ENCODE data around the gene OSBPL6.

Gene OSBPL6

DNA sequence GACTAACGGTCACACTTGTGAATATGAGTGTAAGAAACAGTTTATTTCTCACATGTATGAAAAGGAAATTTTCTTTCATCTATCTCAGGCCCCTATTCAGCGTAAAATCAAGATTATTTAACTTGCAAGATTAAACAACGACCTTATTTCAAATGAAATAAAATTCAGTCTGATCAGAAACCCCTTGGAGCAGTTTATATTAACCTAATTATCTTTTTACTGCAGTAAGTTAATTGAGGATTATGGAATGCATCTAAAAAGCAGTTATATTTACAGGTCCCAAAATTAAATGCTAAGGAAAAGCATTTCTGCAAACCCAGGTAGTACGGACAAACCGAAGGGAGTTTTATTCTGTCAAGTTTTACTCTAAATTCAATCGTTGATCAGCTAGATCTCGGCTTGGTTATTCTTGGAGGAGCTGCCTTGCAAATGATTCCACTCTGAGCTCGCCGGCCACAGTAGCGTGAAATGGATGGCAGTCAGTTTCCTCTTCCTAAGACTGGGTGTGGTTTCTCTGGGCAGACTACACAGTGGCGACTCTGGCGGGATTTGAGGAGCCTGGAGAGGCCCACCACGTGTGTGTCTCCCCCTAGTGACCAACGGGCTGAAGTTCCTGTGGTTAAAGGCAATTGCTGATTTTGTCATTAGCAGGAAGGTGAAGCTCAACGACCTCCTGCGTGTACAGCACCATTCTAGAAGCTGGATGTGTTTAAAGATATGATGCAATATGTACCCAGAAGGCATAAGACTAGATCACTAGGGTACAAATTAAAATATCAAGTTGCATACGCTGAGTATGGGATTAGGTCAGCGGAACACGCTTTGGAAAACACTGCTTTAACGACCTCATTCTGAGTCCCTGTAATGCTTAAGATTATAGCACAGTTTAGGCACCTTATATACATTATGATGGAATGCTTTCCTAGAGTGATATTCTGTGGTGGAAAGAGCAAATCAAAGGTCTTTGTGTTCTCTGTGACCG lies 220.2 kb downstream of the OSBPL6 start:
- DNase-seq (ENCODE audit: low read depth), result peak; percentile 97
- TF ChIP-seq CTCF (IDR thresholded peaks at IDR 0.05; ENCODE audit: insufficient read depth, low read depth, low read length, missing control alignments), result peak; percentile 92

GRCh38 chr2:178415979-178416378 lies 221.7 kb downstream of the OSBPL6 start:
- DNase-seq (ENCODE audit: low read depth), result no peak
- H3K4me3 ChIP-seq (ENCODE audit: low read depth, low read length), result no peak overlapping the region
- no peak for TF ChIP-seq CTCF (IDR thresholded peaks at IDR 0.05; ENCODE audit: insufficient read depth, low read depth, low read length, missing control alignments)

More for the DNA sequence above, 220.2 kb downstream of the OSBPL6 start:
- H3K4me3 ChIP-seq (ENCODE audit: low read depth, low read length), result peak overlapping the region; percentile 95

GRCh38 chr2:178417916-178418315 lies 223.6 kb downstream of the OSBPL6 start:
- DNase-seq (ENCODE audit: low read depth), result no peak
- no peak overlapping the region for H3K4me3 ChIP-seq (ENCODE audit: low read depth, low read length)
- no peak for TF ChIP-seq CTCF (IDR thresholded peaks at IDR 0.05; ENCODE audit: insufficient read depth, low read depth, low read length, missing control alignments)

DNA sequence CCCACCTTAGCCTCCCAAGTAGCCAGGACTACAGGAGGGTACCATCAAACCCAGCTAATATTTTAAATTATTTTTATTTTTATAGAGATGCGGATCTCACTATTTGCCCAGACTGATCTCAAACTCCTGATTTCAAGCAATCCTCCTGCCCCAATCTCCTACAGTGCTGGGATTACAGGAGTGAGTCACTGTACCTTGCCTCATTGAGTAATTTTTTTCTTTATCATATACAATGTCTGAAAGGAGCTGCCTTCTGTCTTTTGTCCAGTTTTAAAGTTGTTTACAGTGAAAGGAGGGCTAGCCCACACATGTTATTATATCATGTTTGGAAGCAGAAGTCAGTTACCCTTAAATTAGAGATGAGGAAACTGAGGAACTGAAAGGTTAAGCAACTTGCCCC lies 224.1 kb downstream of the OSBPL6 start:
- no peak for TF ChIP-seq CTCF (IDR thresholded peaks at IDR 0.05; ENCODE audit: insufficient read depth, low read depth, low read length, missing control alignments)
- no peak overlapping the region for H3K4me3 ChIP-seq (ENCODE audit: low read depth, low read length)
- no peak for DNase-seq (ENCODE audit: low read depth)

DNA sequence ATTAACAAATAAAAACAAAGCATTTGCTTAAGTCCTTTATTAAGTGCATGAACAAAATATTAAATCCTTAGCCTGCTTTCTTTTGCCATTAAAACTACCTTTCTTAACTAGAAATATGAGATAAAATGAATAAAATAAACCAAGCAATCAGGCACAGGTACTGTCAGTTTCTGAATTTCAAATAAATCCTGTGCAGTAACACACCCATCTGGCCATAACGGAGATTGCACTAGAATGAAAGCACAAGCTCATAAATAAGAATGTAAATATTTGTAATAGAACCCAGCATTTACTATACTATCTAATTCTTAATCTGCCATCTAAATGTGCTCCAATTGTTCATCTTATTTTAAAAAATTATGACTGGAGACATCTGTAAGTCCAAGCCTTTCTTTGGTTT lies 224.8 kb downstream of the OSBPL6 start:
- H3K4me3 ChIP-seq (ENCODE audit: low read depth, low read length), result no peak overlapping the region
- TF ChIP-seq CTCF (IDR thresholded peaks at IDR 0.05; ENCODE audit: insufficient read depth, low read depth, low read length, missing control alignments), result peak; percentile 30
- peak; percentile 47 for DNase-seq (ENCODE audit: low read depth)

DNA sequence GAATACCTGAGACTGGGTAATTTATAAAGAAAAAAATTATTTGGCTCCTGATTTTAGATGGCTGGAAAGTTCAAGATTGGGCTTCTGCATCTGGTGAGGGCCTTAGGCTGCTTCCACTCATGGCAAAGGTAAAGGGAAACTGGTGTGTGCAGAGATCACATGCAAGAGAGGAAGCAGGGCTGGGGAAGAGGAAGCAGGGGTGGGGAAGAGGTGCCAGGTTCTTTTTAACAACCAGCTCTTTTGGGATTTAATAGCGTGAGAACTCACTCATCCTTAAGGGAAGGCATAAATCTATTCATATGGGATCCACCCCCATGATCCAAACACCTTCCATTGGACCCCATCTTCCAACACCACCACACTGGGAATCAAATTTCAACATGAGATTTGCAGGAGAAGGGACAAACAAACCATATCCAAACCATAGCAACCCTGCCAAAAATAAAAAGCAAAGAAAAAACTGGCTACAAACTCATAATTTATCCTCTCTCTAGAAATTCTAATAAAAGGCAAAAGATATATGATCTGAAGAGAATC lies 226.2 kb downstream of the OSBPL6 start:
- no peak for TF ChIP-seq CTCF (IDR thresholded peaks at IDR 0.05; ENCODE audit: insufficient read depth, low read depth, low read length, missing control alignments)
- DNase-seq (ENCODE audit: low read depth), result no peak
- no peak overlapping the region for H3K4me3 ChIP-seq (ENCODE audit: low read depth, low read length)
